SK-N-SH treated with all-trans-retinoic acid at 6 μM for 48 hours (cell line): ENCODE results near the gene CYGB.

ENCODE experiments used
- ATAC-seq: fragments of 200-7000 bp; cut with Tn5 transposase; 3 replicates; pipeline ENCODE4 v1.9.1; 2020; ENCODE audit warnings: mild to moderate bottlenecking, moderate library complexity
- ARNTL ChIP-seq: fragments of 450-650 bp; formaldehyde crosslinking; IDR thresholded peaks from 2 replicates; pipeline ENCODE4 v1.5.0; 2020; ENCODE audit warnings: low read depth, mild to moderate bottlenecking, moderate library complexity, borderline replicate concordance
- CSDC2 ChIP-seq: fragments of 250-450 bp; sonication (Bioruptor Pico); IDR thresholded peaks from 2 replicates; pipeline ENCODE4 v1.5.0; 2020; ENCODE audit warnings: mild to moderate bottlenecking, moderate library complexity
- CSRNP3 ChIP-seq: fragments of 250-450 bp; sonication (Bioruptor Pico); IDR thresholded peaks from 2 replicates; pipeline ENCODE4 v1.5.1; 2021; ENCODE audit warnings: mild to moderate bottlenecking, moderate library complexity
- ISL1 ChIP-seq: fragments of 250-450 bp; sonication (Bioruptor Pico); IDR thresholded peaks from 2 replicates; pipeline ENCODE4 v2.1.2; 2022; ENCODE audit warnings: mild to moderate bottlenecking, moderate library complexity
- OSR1 ChIP-seq: fragments of 250-450 bp; sonication (Bioruptor Pico); IDR thresholded peaks from 2 replicates; pipeline ENCODE4 v1.8.0; 2022; ENCODE audit warnings: moderate library complexity, mild to moderate bottlenecking, inconsistent platforms
- PATZ1 ChIP-seq: fragments of 250-450 bp; sonication (Bioruptor Pico); IDR thresholded peaks from 2 replicates; pipeline ENCODE4 v1.8.0; 2020; ENCODE audit warnings: mild to moderate bottlenecking, moderate library complexity, borderline replicate concordance
- POU6F1 ChIP-seq: fragments of 250-450 bp; sonication (Bioruptor Pico); IDR thresholded peaks from 2 replicates; pipeline ENCODE4 v1.8.0; 2021; ENCODE audit warnings: low read depth, mild to moderate bottlenecking, moderate library complexity, borderline replicate concordance
- PPARA ChIP-seq: fragments of 250-450 bp; sonication (Bioruptor Pico); IDR thresholded peaks from 2 replicates; pipeline ENCODE4 v1.5.0; 2020; ENCODE audit warnings: mild to moderate bottlenecking, borderline replicate concordance
- RARB ChIP-seq: fragments of 250-450 bp; sonication (Bioruptor Pico); IDR thresholded peaks from 2 replicates; pipeline ENCODE4 v1.8.0; 2021; ENCODE audit warnings: mild to moderate bottlenecking, moderate library complexity
- TCF4 ChIP-seq: fragments of 250-450 bp; sonication (Bioruptor Pico); IDR thresholded peaks from 2 replicates; pipeline ENCODE4 v1.8.0; 2021; ENCODE audit warnings: mild to moderate bottlenecking, moderate library complexity, borderline replicate concordance
- TSHZ2 ChIP-seq: fragments of 250-450 bp; sonication (Bioruptor Pico); IDR thresholded peaks from 2 replicates; pipeline ENCODE4 v1.5.0; 2020; ENCODE audit warnings: mild to moderate bottlenecking, moderate library complexity
- ZC3H10 ChIP-seq: fragments of 250-450 bp; sonication (Bioruptor Pico); IDR thresholded peaks from 2 replicates; pipeline ENCODE4 v1.5.1; 2021; ENCODE audit warnings: mild to moderate bottlenecking, moderate library complexity
- ZFP3 ChIP-seq: fragments of 250-450 bp; sonication (Bioruptor Pico); IDR thresholded peaks from 2 replicates; pipeline ENCODE4 v1.5.0; 2020; ENCODE audit warnings: mild to moderate bottlenecking, moderate library complexity
- ZFP30 ChIP-seq: fragments of 450-650 bp; formaldehyde crosslinking; IDR thresholded peaks from 2 replicates; pipeline ENCODE4 v1.5.0; 2022; ENCODE audit warnings: mild to moderate bottlenecking, moderate library complexity
- ZNF565 ChIP-seq: fragments of 450-650 bp; formaldehyde crosslinking; conservative IDR thresholded peaks from 2 replicates; pipeline ENCODE4 v1.5.0; 2020; ENCODE audit warnings: low read depth, mild to moderate bottlenecking, moderate library complexity

The CYGB gene

GRCh38 chr17:76500074-76500746 is 37.3 kb downstream of the CYGB start:
- no peak for ATAC-seq
- TF ChIP-seq TCF4 (CRISPR knock-in tag) = no peak
- no peak for TF ChIP-seq POU6F1 (CRISPR knock-in tag)
- no peak for TF ChIP-seq ZNF565 (CRISPR knock-in tag)
- no peak for TF ChIP-seq OSR1 (CRISPR knock-in tag)
- no peak for TF ChIP-seq PPARA (CRISPR knock-in tag)
- TF ChIP-seq, all 23 proteins: peak for 0

- no peak for ATAC-seq
These were observed 38.2 kb downstream of the CYGB start for GRCh38 chr17:76499267-76499667.

GRCh38 chr17:76498876-76499251 is 38.6 kb downstream of the CYGB start:
- TF ChIP-seq POU6F1 (CRISPR knock-in tag) = no peak
- no peak for TF ChIP-seq PPARA (CRISPR knock-in tag)
- no peak for TF ChIP-seq TCF4 (CRISPR knock-in tag)
- TF ChIP-seq ZFP3 (CRISPR knock-in tag) = no peak
- TF ChIP-seq OSR1 (CRISPR knock-in tag) = no peak
- TF ChIP-seq CSRNP3 (CRISPR knock-in tag) = no peak
- no peak for TF ChIP-seq ZFP30
- ATAC-seq = no peak

More at GRCh38 chr17:76499267-76499667, 38.2 kb downstream of the CYGB start:
- TF ChIP-seq ARNTL = no peak
- no peak for TF ChIP-seq ZC3H10 (CRISPR knock-in tag)
- no peak for TF ChIP-seq ISL1 (CRISPR knock-in tag)
- TF ChIP-seq PATZ1 = peak; percentile 42; the same call in 1 of the 2 replicates
- TF ChIP-seq, all 23 proteins: peak for 1

GRCh38 chr17:76497979-76498875 is 39.3 kb downstream of the CYGB start:
- ATAC-seq = peak; percentile 76
- TF ChIP-seq TCF4 (CRISPR knock-in tag) = peak; percentile 53; the same call in 1 of the 2 replicates
- TF ChIP-seq TSHZ2 (CRISPR knock-in tag) = peak; percentile 75; the same call in 1 of the 2 replicates
- no peak for TF ChIP-seq POU6F1 (CRISPR knock-in tag)
- 0 out of 2 replicates have a peak, but pooled peaks have one; percentile 56 for TF ChIP-seq ZFP3 (CRISPR knock-in tag)
- peak; percentile 60; the same call in 1 of the 2 replicates for TF ChIP-seq CSDC2 (CRISPR knock-in tag)
- no peak for TF ChIP-seq RARB (CRISPR knock-in tag)
